ENCODE data around the gene TMEM132C.
A peak's percentile ranks its signal among the peaks of the same experiment; 100 is the strongest.

The TMEM132C gene

DNA sequence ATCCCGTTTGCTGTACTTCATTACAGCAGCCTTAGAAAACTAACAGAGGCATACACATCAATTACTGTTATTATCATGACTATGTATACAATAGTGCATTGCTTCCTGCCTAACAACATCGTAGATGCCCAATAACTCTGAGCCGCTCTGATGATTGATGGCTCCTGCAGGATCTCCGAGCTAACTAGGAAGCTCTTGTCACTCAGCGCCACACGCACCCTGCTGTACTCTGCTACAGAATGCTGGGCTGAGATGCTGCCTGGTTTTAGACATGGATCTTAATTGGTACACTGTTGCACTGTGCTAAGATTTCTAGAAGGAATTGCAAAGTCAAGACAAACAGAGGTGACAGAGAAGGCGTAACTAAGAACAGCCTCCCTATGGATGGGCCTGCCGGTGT, 387.5 kb downstream of the TMEM132C start:
- DNase-seq, result peak in 1 of 56 donors; percentile 13

DNA sequence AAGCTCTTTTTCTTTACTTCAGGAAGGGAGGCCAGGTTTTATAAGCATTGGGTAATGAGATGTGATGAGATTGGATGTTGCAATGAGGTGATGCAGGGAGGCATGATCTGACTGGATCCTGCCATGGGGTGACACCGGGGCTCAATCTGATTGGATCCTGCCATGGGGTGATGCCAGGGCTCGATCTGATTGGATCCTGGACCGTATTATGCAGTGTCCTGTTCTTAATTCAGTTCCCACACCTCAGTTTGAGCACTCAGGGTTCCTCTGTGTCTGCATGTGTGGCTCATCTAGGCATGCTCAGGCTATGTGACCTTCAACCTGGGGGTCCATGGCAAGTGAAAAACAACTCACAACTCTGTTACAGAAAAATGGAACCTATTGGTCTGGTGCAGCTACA, 390.4 kb downstream of the TMEM132C start:
- no peak for DNase-seq

DNA sequence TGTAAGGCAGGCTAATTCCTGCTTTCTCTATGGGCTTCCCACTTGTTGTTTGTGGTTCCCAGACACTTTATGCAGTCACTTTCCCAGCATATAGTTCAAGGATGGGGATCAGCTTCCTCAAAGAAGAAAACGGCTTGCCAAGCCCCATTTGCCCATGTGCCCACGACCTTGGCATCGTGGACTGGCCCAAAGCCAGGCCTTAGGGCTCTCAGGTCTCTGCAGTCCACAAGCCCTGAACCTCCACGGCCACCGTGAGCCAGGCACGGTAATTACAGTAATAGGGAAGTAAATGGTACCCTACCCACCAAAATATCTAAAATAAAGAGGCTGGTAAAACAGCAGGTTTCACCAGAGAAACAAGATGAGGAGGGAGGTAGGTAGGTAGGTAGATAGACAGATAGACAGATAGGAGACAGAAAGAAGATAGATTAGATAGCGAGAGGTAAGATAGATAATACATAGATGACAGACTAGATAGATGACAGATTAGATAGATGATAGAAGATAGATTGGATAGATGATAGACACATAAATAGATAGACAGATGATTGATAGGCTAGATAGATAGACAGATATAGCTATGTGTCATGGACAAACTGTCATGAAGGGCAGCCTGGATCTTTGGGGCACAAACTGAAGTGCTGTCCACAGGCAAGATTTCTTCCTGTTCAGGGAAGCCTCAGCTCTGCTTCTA, 393.7 kb downstream of the TMEM132C start:
- peak in 1 of 56 donors; percentile 3 for DNase-seq

DNA sequence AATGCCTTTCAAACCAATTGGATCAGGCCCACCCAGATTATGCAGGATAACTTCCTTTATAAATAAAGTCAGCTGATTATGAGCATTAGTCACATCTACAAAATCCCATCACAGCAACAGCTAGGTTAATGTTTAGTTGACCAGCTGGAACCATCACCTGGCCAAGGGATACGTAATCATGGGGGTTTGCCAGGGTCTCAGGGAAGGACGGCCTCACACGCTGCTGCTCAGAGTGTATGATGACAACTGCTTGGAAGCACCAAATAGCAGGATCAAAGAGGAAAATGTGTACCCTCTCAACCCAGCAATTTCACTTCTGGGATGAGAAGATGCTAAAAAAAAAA, 394.2 kb downstream of the TMEM132C start:
- DNase-seq, result no peak

DNA sequence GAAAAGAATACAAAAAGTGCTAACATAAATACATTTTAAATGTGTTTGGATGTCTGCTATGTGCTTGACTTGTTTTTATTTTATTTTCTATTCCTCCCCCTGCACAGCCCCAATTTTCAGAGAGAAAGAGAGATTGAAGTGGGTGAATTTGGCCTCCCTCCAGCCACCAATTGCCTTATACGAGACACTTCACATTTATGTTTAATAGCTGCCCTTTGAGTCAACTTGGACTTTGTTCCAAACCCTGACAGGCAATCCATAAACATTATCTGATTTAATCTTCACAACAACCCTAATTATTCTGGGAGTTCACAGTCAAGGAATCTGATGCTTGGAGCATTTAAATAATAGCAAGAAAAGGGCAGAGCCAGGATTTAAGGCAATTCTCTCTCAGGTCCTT, 395.1 kb downstream of the TMEM132C start:
- no peak for DNase-seq

DNA sequence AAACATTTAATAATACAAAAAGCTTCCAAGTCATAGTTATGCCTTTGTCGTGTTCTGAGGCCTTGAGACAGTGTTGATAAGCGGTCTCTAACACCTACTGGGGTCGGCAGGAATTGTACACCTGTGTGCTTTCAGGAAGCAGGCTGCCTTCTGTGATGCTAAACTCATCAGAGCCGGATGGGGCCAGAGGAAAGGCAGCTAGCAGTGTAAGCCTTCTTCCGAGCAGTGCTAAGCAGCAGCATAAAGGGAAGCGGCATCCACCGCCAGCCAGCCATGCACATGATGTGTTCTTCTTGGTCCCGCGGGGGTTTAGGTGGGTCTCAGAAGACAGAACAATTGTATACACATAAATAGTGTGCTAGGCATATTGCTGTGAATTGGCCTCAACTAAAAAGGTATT, 397.5 kb downstream of the TMEM132C start:
- DNase-seq, result no peak

DNA sequence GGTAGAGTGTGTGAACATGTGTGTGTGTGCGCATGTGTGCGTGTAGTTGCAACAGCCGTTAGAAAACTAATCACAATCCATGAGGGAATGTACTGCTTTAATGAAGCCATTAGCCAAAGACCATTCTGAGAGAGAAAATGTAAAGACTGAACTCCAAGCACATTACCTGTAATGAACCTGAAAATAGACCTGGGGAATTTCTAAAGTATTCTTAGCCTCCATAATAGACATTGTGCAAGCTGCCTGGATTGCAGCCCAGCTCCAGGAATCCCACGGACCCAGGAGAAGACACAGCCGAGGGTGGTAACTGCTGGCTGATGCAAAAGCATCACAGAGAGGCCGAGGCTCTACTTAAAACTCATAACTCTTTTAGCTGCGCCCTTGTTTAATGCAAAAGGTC, 400.2 kb downstream of the TMEM132C start:
- no peak for DNase-seq

DNA sequence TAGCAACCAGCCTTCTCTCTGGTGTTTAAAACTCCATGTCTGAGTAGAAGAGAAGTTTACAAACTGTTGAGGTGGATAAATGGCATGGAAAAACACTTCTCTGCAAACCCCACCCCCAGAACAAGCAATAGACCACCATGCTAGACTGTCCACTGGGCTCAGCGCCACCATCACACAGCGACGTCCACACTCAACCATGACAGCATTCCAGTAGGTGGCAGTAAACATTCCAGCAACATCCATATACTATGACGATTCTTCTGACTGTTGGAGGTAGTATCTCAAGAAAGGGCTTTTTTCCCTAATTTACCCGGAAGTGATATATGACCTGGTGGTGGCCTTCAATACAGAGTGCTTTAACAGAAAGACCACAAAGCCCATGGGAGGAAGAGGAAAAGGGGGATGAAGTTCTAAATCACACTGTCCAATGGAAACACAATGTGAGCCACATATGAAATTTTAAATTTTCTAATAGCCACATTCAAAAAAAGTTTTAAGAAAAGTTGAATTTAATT, 404.6 kb downstream of the TMEM132C start:
- DNase-seq, result no peak

DNA sequence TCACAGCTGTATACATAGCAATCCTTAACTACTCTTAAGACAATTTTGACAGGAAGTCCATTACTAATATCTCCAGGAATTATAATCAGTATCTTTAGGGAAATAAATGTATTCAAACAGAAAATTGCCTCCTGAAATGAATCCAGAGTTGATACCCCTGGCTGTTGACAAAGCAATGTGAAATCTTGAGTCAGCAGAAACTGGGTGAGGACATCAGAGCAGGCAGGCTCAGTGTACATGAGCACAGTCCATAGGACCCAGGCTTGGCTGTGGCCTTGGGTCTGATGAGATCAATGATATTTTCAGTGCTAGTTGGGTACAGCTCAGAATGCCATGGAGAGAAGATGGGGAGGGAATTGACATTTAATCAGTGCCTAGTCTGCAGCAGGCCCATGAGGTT, 405.5 kb downstream of the TMEM132C start:
- DNase-seq, result no peak

DNA sequence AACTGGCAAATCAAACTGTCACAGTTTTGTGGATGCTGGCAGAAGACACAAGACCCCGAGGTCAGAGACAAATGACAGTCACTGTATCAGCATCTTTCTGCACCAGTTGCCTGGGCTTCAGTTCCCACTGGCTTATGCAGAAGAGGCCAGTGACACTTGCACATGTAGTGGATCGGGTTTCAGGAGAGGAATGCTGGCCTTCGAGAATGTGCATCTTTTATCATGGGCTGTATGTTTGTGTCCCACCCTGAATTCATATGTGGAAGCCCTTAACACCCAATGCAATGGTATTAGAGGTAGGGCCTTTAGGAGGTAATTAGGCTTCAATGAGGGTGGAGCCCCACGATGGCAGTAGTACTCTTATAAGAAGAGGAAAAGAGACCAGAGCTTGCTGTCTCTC, 405.9 kb downstream of the TMEM132C start:
- DNase-seq, result no peak

DNA sequence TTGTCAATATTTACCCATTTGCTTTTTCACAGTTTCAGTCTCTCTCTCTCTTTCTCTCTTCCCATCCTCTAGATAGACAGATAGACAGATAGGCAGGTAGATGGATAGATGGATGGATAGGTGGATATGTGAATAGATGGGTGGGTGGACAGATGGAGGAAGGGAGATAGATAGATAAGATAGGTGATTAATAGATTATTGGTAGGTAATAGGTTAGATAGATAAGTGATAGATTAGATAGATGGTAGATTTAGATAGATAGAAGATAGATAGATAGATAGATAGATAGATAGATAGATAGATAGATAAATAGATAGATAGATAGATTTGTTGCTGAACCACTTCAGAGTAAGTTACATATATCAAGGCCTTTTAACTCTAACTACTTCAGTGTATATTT, 408.6 kb downstream of the TMEM132C start:
- DNase-seq, result no peak

DNA sequence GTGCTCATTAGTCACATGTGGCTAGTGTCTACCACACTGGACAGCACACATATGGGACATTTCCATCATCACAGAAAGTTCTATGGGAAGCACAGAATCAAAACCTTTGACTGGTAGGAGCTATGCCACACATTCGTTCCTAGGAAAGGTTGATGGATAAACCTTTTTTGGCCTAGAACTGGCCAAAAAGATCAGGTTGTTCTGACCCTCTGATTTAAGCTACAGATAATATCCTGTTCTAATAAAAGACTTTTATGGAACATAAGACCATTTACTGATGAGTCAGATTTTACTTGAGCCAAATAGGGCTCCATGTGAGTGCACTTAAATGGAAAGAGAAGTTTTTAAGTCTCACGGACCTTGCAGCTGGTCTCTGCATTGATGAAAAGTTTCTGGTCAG, 413.6 kb downstream of the TMEM132C start:
- DNase-seq, result no peak

DNA sequence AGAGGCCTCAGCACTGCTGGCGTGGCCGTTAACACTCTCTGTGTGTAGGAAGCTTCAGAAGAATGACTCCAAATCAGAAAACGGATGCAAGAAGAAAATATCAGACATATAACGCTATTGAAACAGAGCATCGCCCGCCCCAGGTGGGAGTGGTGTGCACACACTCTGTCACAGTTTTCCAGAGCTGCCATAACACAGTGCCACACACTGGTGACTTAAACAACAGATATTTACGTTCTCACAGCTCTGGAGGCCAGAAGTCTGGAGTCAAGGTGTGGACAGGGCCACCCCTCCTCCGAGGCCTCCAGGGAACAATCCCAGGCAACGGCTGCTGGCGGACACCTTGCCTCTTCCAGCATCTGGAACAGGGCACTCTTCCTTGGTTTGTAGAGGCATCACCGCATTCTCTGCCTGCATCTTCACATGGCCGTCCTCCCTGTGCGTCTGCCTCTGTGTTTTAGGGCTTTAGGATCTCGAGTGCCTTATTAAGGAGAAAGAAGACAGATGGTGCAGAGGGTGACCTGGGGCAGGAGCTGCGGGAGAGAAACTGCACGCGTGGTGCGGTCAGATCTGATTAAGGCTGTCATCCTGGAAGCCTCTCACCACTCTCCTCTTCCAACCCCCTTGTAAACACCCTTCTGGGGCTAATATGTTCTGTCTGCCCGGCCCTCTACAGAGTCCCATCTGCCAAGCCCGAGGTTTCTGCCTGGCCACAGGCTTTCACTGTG, 415.7 kb downstream of the TMEM132C start:
- no peak for DNase-seq

DNA sequence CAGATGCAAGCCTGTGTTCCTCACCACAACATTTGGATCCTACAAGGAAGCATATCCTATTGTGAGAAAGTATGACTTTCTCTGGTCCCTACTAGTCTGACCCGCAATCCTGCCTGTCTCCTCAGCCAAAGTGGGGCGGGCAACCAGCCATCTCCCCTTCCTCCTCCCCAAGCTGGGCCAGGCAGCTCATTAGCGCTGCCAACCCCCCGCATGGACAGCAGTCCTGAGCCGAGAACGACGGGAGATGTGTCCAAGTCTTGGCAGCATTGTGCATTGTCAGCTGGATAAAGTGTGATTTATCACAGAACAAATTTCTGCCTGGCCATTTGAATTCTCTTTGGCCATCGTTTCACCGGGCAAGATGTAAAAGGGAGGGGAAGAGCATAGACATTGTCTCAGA, 417.4 kb downstream of the TMEM132C start:
- DNase-seq, result peak in 36 of 56 donors; percentile 2 to 64 (median 18)

DNA sequence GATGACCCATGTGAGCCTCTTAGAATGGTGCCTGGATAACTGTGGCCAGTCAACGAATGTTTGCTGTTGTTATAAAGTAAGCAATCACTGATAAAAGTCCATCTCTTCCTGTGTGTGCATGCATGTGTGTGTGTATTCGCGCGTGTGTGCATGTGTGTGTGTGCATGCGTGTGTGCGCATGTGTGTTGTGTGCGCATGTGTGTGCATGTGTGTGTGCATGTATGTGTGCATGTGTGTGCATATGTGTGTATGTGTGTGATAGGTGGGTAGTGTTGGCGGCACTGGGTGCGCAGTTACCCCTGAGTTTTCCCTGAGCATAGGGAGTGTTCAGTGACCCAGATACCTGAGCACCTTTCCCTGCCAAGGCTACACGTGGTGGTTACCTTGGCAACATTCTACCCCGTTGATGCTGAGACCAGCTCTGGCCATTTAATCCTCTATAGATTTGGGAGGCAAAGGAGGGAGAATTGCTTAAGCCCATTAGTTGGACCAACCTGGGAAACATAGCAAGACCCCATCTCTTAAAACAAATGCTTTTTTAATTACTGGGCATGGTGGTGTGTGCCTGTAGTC, 419.0 kb downstream of the TMEM132C start:
- DNase-seq, result no peak

DNA sequence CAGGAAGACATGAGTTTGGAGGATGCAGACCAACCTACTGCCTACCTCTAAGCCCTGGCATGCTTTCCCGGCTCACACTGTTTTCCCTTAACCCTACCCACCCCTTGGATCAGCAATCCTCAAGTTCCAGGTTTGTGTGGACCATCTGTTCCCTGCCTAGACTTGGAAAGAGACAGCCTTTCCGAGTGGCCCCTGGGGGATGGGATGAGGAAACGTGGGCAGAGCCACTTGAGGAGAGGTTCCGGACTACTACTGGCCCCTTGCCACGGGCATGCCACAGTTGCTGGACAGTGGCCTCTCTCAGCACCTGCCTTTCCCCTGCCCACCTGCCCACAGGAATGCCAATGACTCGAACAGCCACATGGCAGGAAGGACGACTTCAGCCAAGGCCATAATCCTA, 420.9 kb downstream of the TMEM132C start:
- DNase-seq, result no peak

DNA sequence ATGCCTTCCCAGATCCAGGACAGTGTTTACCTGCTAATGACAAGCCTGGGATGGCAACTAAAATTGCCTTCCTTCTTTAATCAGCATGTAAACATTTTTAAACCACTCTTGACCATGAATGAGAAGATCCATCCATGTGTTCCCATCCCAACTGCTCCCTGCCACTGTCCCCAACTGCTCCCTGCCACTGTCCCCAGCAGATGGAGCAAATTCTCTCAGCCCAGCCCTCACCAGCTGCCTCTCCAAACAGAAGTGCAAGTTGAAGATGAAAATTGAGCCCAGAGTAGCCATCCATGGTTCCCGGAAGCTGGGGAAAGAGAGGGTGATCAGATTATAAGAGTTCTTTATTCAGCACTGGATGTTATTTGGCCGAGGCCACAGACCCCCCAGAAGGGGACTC, 423.7 kb downstream of the TMEM132C start:
- DNase-seq, result no peak

DNA sequence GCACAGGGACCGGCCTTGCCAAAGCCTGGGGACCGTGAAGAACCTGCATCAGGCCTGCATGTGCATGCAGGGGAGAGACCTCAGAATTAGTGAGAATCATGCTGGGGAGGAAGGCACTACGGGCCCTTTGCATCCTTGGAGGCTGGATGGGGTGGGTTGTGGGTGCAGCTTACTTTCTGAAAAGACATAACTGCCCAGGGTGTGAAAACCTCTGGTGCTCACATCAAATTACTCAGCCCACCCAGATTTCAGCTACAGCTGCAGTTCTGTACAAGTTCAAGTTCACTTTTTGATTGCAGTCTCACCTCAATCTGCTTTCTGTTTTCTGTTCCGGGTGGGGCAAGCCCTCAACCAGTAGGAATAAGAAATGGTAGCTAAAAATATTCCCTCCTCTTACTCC, 426.1 kb downstream of the TMEM132C start:
- DNase-seq, result no peak

DNA sequence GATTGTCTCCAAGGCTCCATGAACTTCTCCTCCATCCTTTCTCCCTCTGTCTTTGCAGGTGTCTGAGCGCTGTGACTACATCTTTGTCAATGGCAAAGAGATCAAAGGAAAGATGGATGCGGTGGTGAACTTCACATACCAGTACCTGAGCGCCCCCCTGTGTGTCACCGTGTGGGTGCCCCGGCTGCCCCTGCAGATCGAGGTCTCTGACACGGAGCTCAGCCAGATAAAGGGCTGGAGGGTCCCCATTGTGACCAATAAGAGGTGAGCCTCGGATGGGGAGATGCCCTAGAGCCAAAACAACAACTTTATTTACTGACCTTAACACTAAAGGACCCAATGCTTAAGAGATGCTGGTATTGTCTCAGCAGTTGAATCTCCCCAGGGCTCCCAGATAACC, 426.8 kb downstream of the TMEM132C start:
- DNase-seq, result no peak

DNA sequence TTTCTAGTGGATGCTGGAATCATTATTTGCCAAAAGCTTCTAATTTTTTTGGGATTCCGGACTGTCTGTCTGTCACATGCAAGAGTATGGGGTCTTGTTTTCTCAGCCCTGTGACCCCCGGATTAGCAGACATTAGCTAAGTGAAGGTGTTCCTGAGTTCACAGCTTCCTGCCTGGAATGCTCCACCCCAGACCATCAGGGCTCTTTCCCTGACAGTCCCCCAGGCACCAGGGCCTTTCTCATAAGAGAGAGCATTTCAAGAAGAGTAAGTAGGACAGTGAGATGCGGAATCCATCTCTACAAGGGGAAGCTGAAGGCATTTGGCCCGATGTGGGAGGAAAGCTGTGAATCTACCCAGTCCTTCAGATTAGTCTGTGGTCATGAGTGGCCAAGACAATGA, 427.5 kb downstream of the TMEM132C start:
- DNase-seq, result no peak

DNA sequence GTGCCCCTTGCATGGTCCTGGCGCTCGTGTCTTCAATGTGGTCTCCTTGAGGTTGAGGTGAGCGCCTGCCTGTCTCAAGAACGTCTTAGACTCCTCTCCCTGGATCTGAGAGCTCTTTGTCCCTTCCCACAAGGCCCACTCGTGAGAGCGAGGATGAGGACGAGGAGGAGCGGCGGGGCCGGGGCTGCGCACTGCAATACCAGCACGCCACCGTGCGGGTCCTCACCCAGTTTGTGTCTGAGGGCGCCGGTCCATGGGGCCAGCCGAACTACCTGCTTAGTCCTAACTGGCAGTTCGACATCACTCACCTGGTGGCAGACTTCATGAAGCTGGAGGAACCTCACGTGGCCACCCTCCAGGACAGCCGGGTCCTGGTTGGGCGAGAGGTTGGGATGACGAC, 428.7 kb downstream of the TMEM132C start:
- no peak for DNase-seq

DNA sequence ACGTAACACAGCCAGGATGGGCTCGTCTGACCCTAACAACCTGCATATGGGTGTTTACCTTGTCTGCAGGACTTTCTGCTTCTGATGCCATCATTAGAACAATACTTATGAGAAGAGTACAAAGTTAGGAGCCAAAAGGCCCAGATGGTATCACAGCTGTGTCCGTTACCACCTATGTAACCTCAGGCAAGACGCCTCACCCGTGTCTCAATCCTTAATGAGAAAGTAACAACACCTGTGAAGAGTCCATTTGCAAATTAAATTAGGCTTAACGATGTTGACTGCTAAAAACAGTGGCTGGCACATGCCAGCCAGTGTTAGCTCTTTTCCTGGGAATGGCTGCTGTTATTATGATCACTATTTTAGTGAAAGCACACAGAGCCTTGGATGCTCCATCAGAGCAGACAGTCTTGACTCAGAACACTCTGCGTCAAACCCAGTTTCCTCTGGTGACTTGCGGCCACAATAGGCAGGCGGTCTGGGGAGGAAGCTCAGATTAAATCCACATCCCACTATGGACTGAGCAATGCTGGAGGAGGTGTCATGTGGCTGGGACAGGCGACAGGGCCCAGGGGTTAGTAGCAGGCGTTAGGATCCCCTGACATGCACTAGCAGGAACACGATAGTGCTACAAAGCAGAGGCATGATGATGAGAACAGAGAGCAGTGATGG, 431.5 kb downstream of the TMEM132C start:
- DNase-seq, result no peak

Data from amygdala (tissue), 56 donors.